Medulla oblongata (tissue), 1 donor: ENCODE results near the gene THNSL1.
"Not testable (repeated sequence)": the region's sequence is repeated elsewhere in the genome, so short reads cannot be mapped to it uniquely, and the experiment has no call there.

Experiments used
- DNase-seq: peaks from one replicate; pipeline ENCODE4 v3.0.0-alpha.2; 2015; ENCODE audit errors: extremely low spot score

Gene THNSL1

GRCh38 chr10:24998044-24998443, 18.4 kb upstream of the THNSL1 start:
- no peak for DNase-seq

GRCh38 chr10:25011591-25011990, 4.8 kb upstream of the THNSL1 start:
- not testable (repeated sequence) for DNase-seq

GRCh38 chr10:25014579-25014978, 1.8 kb upstream of the THNSL1 start:
- no peak for DNase-seq

GRCh38 chr10:25015828-25016375, 510 bp upstream of the THNSL1 start, which contains the start of gene ENKUR:
Gene ENKUR (minus strand): TSS chr10:25016158. CDS start chr10:25015936, 222 bp downstream.
- DNase-seq = peak; percentile 96

GRCh38 chr10:25017154-25017590, 760 bp downstream of the THNSL1 start:
- DNase-seq = no peak

- DNase-seq = no peak
Measured at GRCh38 chr10:25017661-25018060, 1.2 kb downstream of the THNSL1 start.

GRCh38 chr10:25018703-25019102, 2.3 kb downstream of the THNSL1 start:
- DNase-seq = no peak

GRCh38 chr10:25023278-25023677, 6.9 kb downstream of the THNSL1 start:
- DNase-seq = peak; percentile 30

GRCh38 chr10:25024528-25024927, 8.1 kb downstream of the THNSL1 start:
- DNase-seq = no peak

GRCh38 chr10:25026463-25026862, 10.1 kb downstream of the THNSL1 start:
- DNase-seq = peak; percentile 70

GRCh38 chr10:25028711-25029110, 12.3 kb downstream of the THNSL1 start:
- no peak for DNase-seq

- DNase-seq = no peak
Measured at GRCh38 chr10:25029519-25029918, 13.1 kb downstream of the THNSL1 start.

- DNase-seq = no peak
Measured at GRCh38 chr10:25036381-25036780, 20.0 kb downstream of the THNSL1 start.

- no peak for DNase-seq
Measured at GRCh38 chr10:25038325-25038724, 21.9 kb downstream of the THNSL1 start.

- DNase-seq = no peak
Measured at GRCh38 chr10:25039531-25039930, 23.1 kb downstream of the THNSL1 start.

- DNase-seq = no peak
Measured at GRCh38 chr10:25046641-25047040, 30.2 kb downstream of the THNSL1 start.

- DNase-seq = peak; percentile 31
Measured at GRCh38 chr10:25047088-25047487, 30.7 kb downstream of the THNSL1 start.

GRCh38 chr10:25047591-25048301, 31.3 kb downstream of the THNSL1 start:
- no peak for DNase-seq

- DNase-seq = peak; percentile 51
Measured at GRCh38 chr10:25048450-25048849, 32.0 kb downstream of the THNSL1 start.

GRCh38 chr10:25049966-25050365, 33.6 kb downstream of the THNSL1 start:
- no peak for DNase-seq

GRCh38 chr10:25050402-25050801, 34.0 kb downstream of the THNSL1 start:
- DNase-seq = no peak

GRCh38 chr10:25052012-25052411, 35.6 kb downstream of the THNSL1 start:
- no peak for DNase-seq

GRCh38 chr10:25056726-25057125, 40.3 kb downstream of the THNSL1 start:
- no peak for DNase-seq
